OCI-LY7 (cell line): ENCODE data around the gene GNAQ. TPM values are rescaled to one million over a fixed set of nuclear protein-coding genes. Genes with fewer than 3 reads are reported as not detected.

Experiments used
- BruUV-seq: library from RNA; stranded (reverse); fragments of 400-500 nt; replicated peaks from 2 replicates; lab custom pipeline; 2021; lab: Mats Ljungman, UMichigan
- CTCF ChIA-PET: fragments of 300-600 bp; sonication (Branson Sonifier 250); formaldehyde crosslinking; loops from one replicate; lab custom pipeline; 2022; ENCODE audit warnings: antibody characterized with exemption; ENCODE audit not compliant: unreplicated experiment; lab: Charles Lee
- POLR2A ChIA-PET: fragments of 300-600 bp; sonication (Branson Sonifier 250); formaldehyde crosslinking; loops from one replicate; lab custom pipeline; 2022; ENCODE audit warnings: antibody characterized with exemption; lab: Charles Lee
- DNase-seq: peaks from one replicate; pipeline ENCODE4 v3.0.0-alpha.2; 2015; ENCODE audit warnings: low spot score
- H2AFZ ChIP-seq: fragments of 200-600 bp; sonication (generic), shearing (Covaris generic); 2 replicates; pipeline ENCODE4 v1.6.1; 2014; ENCODE audit warnings: mild to moderate bottlenecking, antibody characterized with exemption, low read length, moderate library complexity
- H3K27ac ChIP-seq: fragments of 200-600 bp; sonication (generic); 2 replicates; pipeline ENCODE4 v1.5.1; 2014; ENCODE audit warnings: mixed run types, low read depth, mild to moderate bottlenecking, moderate library complexity, low read length, inconsistent platforms; ENCODE audit not compliant: poor library complexity, severe bottlenecking
- H3K36me3 ChIP-seq: fragments of 200-600 bp; sonication (generic); 2 replicates; pipeline ENCODE4 v1.6.1; 2014; ENCODE audit warnings: mild to moderate bottlenecking, antibody characterized with exemption, low read length, moderate library complexity, mixed read lengths; ENCODE audit not compliant: insufficient read depth
- H3K4me1 ChIP-seq: fragments of 200-600 bp; sonication (generic); 2 replicates; pipeline ENCODE4 v1.5.1; 2014; ENCODE audit warnings: mild to moderate bottlenecking, low read length; ENCODE audit not compliant: insufficient read depth, poor library complexity, severe bottlenecking
- H3K4me2 ChIP-seq: fragments of 200-600 bp; sonication (generic); 2 replicates; pipeline ENCODE4 v1.6.1; 2014; ENCODE audit warnings: mild to moderate bottlenecking, low read length
- H3K4me3 ChIP-seq: fragments of 200-600 bp; sonication (generic); 2 replicates; pipeline ENCODE4 v1.5.1; 2014; ENCODE audit warnings: mild to moderate bottlenecking, low read depth, low read length; ENCODE audit not compliant: poor library complexity, severe bottlenecking
- H3K79me2 ChIP-seq: fragments of 200-600 bp; sonication (generic); 2 replicates; pipeline ENCODE4 v1.6.1; 2016; ENCODE audit warnings: low read depth, mild to moderate bottlenecking, low read length, moderate library complexity, mixed read lengths; ENCODE audit not compliant: insufficient read depth
- H3K9me2 ChIP-seq: fragments of 200-600 bp; sonication (generic); 2 replicates; pipeline ENCODE4 v1.6.1; 2016; ENCODE audit warnings: mild to moderate bottlenecking, low read length, mixed read lengths; ENCODE audit not compliant: insufficient read depth
- H3K9me3 ChIP-seq: fragments of 200-600 bp; sonication (generic); 2 replicates; pipeline ENCODE4 v1.6.1; 2014; ENCODE audit warnings: mild to moderate bottlenecking, mixed run types, low read length, mixed read lengths
- H4K20me1 ChIP-seq: fragments of 200-600 bp; sonication (generic); 2 replicates; pipeline ENCODE4 v1.6.1; 2014; ENCODE audit warnings: mild to moderate bottlenecking, antibody characterized with exemption, low read length, moderate library complexity, mixed read lengths; ENCODE audit not compliant: insufficient read depth
- EZH2phosphoT487 ChIP-seq: fragments of 200-600 bp; sonication (generic); IDR thresholded peaks from 2 replicates; pipeline ENCODE4 v1.6.1; 2018; ENCODE audit warnings: low read depth, borderline replicate concordance, mild to moderate bottlenecking, mixed run types, antibody characterized with exemption, low read length, moderate library complexity, mixed read lengths
- intact Hi-C: fragments of 100-400 bp; cut with micrococcal nuclease; formaldehyde crosslinking; loops from one replicate; pipeline ENCODE4 v1.10.0; 2022; ENCODE audit not compliant: unreplicated experiment
- total RNA-seq, 2 experiments: library from RNA; depleted of rRNA in 1 of 2; stranded (reverse); fragments of >200 nt in 1 of 2; shearing (Covaris generic) in 1 of 2; gene quantifications; 2 replicates each; pipeline ENCODE4 v1.2.3, GENCODE V29; 2014 to 2022
- TF ChIP-seq, protein P1 (sequence below): fragments of 200-600 bp; sonication (generic); conservative IDR thresholded peaks from 2 replicates; pipeline ENCODE4 v1.5.1; 2014; ENCODE audit warnings: mild to moderate bottlenecking, antibody characterized with exemption, low read length, moderate library complexity, mixed read lengths

GNAQ gene
- total RNA-seq, 2 experiments from 2014 or later = not detected

GRCh38 chr9:77906991-77907390 lies 124.6 kb downstream of the GNAQ start:
- Histone ChIP-seq H3K27ac (no peak overlapping the region), H3K79me2 (no peaks in the 10 kb centered on the region; the same call in 1 of the 2 replicates), H3K4me2 (no peak overlapping the region), H3K4me3 (no peak overlapping the region), H3K9me2 (no peaks in the 10 kb centered on the region), H2AFZ (no peak overlapping the region), H3K4me1 (no peaks in the 10 kb centered on the region), H3K36me3 (no peaks in the 10 kb centered on the region), H3K9me3 (no peaks in the 10 kb centered on the region), H4K20me1 (no peaks in the 10 kb centered on the region)
- intact Hi-C loops = no loop called here
- BruUV-seq = no TSS peak
- no peak for TF ChIP-seq EZH2phosphoT487
- ChIA-PET CTCF (no interaction called here), POLR2A (interaction anchor here (1.2 kb wide), 1 partner anchor 11 kb away, joined by 4 read pairs; no protein-coding TSS in a partner anchor)
- no peak for DNase-seq

DNA sequence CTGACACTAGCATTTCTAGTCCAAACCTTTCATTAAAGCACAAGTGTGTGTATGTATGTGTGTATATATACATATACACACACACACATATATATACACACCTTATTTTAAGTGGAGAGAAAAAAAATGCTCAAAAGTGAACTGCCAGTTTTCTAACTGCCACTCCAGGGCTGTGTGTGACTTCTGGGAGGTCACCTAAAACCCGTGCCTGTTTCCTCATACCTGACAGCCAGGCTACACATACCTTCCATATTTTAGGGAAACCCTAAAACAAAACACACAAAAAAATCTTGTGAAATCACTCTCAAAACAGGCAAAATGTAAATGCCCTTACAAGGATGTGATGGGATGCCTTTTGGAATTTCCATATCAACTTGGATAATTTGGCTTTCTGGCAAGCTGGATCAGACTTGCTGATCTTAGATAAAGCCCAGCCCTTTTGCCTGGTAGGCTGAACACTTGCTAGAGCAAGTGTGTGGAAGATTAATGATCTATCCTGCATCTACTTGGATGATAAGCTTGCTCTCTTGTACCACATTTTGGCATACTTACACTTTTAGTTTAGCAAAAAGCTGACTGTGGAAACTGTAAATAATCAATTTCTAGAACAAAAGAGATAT lies 127.8 kb downstream of the GNAQ start:
- H3K4me3 ChIP-seq = no peak overlapping the region
- POLR2A ChIA-PET = interaction anchor here (0.5 to 1.0 kb wide), 4 partner anchors 17 to 1183 kb away, joined by 3 to 10 read pairs (median 3); no protein-coding TSS in a partner anchor

DNA sequence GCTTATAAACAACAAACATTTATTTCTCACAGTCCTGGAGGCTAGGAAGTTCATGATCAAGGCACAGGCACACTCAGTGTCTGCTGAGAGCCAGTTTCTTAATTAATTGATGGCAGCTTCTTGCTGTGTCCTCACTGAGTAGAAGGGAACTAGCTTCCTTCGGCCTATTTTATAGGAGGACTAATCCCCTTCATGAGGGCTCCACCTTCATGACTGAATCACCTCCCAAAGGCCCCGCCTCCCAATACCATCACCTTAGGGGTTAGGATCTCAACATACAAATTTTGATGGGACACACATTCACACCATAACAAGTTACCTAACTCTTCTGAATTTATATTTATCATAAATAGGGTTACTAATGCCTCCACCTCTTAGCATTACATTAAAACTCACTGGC lies 129.8 kb downstream of the GNAQ start:
- ChIA-PET POLR2A (no interaction called here), CTCF (no interaction called here)
- Histone ChIP-seq H3K4me3 (no peak overlapping the region), H4K20me1 (no peaks in the 10 kb centered on the region), H3K9me2 (no peaks in the 10 kb centered on the region), H3K27ac (no peak overlapping the region), H3K79me2 (no peaks in the 10 kb centered on the region; the same call in 1 of the 2 replicates), H3K36me3 (no peaks in the 10 kb centered on the region), H3K9me3 (no peaks in the 10 kb centered on the region), H3K4me2 (no peak overlapping the region), H2AFZ (no peak overlapping the region), H3K4me1 (no peaks in the 10 kb centered on the region)
- intact Hi-C loops = no loop called here
- DNase-seq = no peak
- no TSS peak for BruUV-seq
- TF ChIP-seq, protein P1, sequence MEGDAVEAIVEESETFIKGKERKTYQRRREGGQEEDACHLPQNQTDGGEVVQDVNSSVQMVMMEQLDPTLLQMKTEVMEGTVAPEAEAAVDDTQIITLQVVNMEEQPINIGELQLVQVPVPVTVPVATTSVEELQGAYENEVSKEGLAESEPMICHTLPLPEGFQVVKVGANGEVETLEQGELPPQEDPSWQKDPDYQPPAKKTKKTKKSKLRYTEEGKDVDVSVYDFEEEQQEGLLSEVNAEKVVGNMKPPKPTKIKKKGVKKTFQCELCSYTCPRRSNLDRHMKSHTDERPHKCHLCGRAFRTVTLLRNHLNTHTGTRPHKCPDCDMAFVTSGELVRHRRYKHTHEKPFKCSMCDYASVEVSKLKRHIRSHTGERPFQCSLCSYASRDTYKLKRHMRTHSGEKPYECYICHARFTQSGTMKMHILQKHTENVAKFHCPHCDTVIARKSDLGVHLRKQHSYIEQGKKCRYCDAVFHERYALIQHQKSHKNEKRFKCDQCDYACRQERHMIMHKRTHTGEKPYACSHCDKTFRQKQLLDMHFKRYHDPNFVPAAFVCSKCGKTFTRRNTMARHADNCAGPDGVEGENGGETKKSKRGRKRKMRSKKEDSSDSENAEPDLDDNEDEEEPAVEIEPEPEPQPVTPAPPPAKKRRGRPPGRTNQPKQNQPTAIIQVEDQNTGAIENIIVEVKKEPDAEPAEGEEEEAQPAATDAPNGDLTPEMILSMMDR = no peak
- TF ChIP-seq EZH2phosphoT487 = no peak

More for the DNA sequence above, 127.8 kb downstream of the GNAQ start:
- Histone ChIP-seq H2AFZ (no peak overlapping the region), H3K9me3 (no peaks in the 10 kb centered on the region), H4K20me1 (no peaks in the 10 kb centered on the region), H3K27ac (no peak overlapping the region), H3K36me3 (no peaks in the 10 kb centered on the region), H3K9me2 (no peaks in the 10 kb centered on the region), H3K4me2 (no peak overlapping the region), H3K79me2 (no peaks in the 10 kb centered on the region; the same call in 1 of the 2 replicates), H3K4me1 (no peaks in the 10 kb centered on the region)
- CTCF ChIA-PET = no interaction called here
- no peak for DNase-seq
- TF ChIP-seq, protein P1 = no peak
- no peak for TF ChIP-seq EZH2phosphoT487
- intact Hi-C loops = no loop called here
- no TSS peak for BruUV-seq
